ENCODE measurements around the gene HM13. TPM values are rescaled to one million over a fixed set of nuclear protein-coding genes. Genes with fewer than 3 reads are reported as not detected.
A peak's percentile ranks its signal among the peaks of the same experiment; 100 is the strongest.

HM13 gene
- total and polyA plus RNA-seq, 9 of the 15 experiments (the other 6 are each of a cell fraction or from before 2014, with no cell fraction given), result 7.7 to 136 (median 74.5) TPM

GRCh38 chr20:31606804-31607639 lies 92.8 kb downstream of the HM13 start (continued):
- TF ChIP-seq HIVEP1 (CRISPR knock-in tag; IDR thresholded peaks at IDR 0.05), result no peak
- no peak for TF ChIP-seq REST (IDR thresholded peaks at IDR 0.05; ENCODE audit: borderline replicate concordance)
- 0 out of 2 replicates have a peak, but pooled peaks have one; percentile 36 for TF ChIP-seq REST (CRISPR knock-in tag; IDR thresholded peaks at IDR 0.05; ENCODE audit: low read depth)
- no peak for TF ChIP-seq ELF1 (tag; IDR thresholded peaks at IDR 0.05)
- no peak for TF ChIP-seq FOXM1 (IDR thresholded peaks at IDR 0.05; ENCODE audit: low read depth)
- no peak for TF ChIP-seq FOXM1 (CRISPR knock-in tag; IDR thresholded peaks at IDR 0.05; ENCODE audit: low read depth)
- no peak; the same call in 1 of the 2 replicates for TF ChIP-seq USF1 (CRISPR knock-in tag; IDR thresholded peaks at IDR 0.05)
- TF ChIP-seq RNF2 (IDR thresholded peaks at IDR 0.05), result peak; percentile 88; the same call in 1 of the 2 replicates
- TF ChIP-seq TFAM (CRISPR knock-in tag; conservative IDR thresholded peaks at IDR 0.05), result no peak
- TF ChIP-seq SIN3A (IDR thresholded peaks at IDR 0.05; ENCODE audit: borderline replicate concordance in 2 of 2, control insufficient read depth in 1 of 2, low read depth in 2 of 2, low read length in 2 of 2), result peak; percentile 95 to 99
- no peak for TF ChIP-seq RNF219 (CRISPR knock-in tag; IDR thresholded peaks at IDR 0.05)
- no peak for TF ChIP-seq ZBTB5 (IDR thresholded peaks at IDR 0.05)
- TF ChIP-seq MECOM (CRISPR knock-in tag; IDR thresholded peaks at IDR 0.05), result no peak
- no peak for TF ChIP-seq CHCHD3 (CRISPR knock-in tag; IDR thresholded peaks at IDR 0.05)
